ENCODE data around the gene GZMA. TPM values are rescaled to one million over a fixed set of nuclear protein-coding genes. Genes with fewer than 3 reads are reported as not detected.
A peak's percentile ranks its signal among the peaks of the same experiment; 100 is the strongest.

Gene GZMA
- total RNA-seq, 1 experiment from 2014 or later = not detected

DNA sequence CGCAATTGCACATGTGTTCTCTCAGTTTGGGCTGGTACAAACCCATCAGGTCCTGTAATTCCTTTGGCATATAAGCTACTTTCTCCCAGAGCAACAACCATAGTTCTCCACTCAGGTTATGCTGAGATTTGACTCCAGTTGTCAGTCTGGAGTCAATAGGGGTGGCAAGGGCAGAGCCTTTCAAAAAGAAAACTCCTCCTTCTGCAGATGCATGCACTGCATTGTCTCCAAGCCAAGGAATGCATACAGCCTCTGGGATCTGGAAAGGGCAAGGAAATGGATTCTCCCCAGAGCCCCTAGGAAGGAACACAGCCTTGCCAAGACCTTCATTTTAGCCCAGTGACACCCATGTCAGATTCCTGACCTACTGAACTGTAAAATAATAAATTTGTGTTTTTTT, 31.0 kb upstream of the GZMA start:
- Histone ChIP-seq H4K5ac (ENCODE audit: insufficient read length, low read depth, low read length) (no peak overlapping the region), H2AK5ac (ENCODE audit: insufficient read length, low read length) (no peak overlapping the region), H3K9me3 (ENCODE audit: control insufficient read depth, low read depth, low read length) (no peaks in the 10 kb centered on the region), H4K91ac (ENCODE audit: insufficient read length, low read depth, low read length) (no peak overlapping the region), H3T11ph (ENCODE audit: low read length) (no peak overlapping the region), H3K27me3 (ENCODE audit: insufficient read depth, low read length) (no peaks in the 10 kb centered on the region), H3K79me1 (ENCODE audit: insufficient read depth, low read depth, low read length, poor library complexity, severe bottlenecking) (no peaks in the 10 kb centered on the region), H3K27ac (ENCODE audit: insufficient read length, low read depth, low read length) (no peak overlapping the region), H2BK120ac (ENCODE audit: low read depth, low read length, poor library complexity, severe bottlenecking) (no peak overlapping the region), H2AFZ (ENCODE audit: low read length) (no peak overlapping the region), H3K9ac (ENCODE audit: extremely low read depth, insufficient read length, low read length) (no peak overlapping the region), H2BK12ac (ENCODE audit: insufficient read length, low read depth, low read length) (no peak overlapping the region), H2BK5ac (ENCODE audit: insufficient read length, low read length) (no peak overlapping the region), H3K23me2 (ENCODE audit: insufficient read length, low read depth, low read length, poor library complexity, severe bottlenecking) (no peaks in the 10 kb centered on the region), H3K4me1 (ENCODE audit: insufficient read depth, low read length) (no peaks in the 10 kb centered on the region), H2BK15ac (ENCODE audit: low read depth, low read length) (no peak overlapping the region), H3K18ac (ENCODE audit: insufficient read length, low read depth, low read length) (no peak overlapping the region), H3K56ac (ENCODE audit: insufficient read length, low read depth, low read length) (no peak overlapping the region), H2BK20ac (ENCODE audit: low read depth, low read length, poor library complexity, severe bottlenecking) (no peak overlapping the region), H4K8ac (replicated peaks; ENCODE audit: insufficient read length, low read depth, low read length) (no peak overlapping the region), H3K14ac (ENCODE audit: insufficient read depth, low read length) (no peak overlapping the region), H4K20me1 (ENCODE audit: control insufficient read depth, insufficient read depth, insufficient read length) (no peaks in the 10 kb centered on the region), H3K23ac (ENCODE audit: insufficient read length, low read depth, low read length) (no peak overlapping the region), H3K4ac (ENCODE audit: low read depth, low read length) (no peak overlapping the region), H3K4me2 (ENCODE audit: insufficient read depth, insufficient read length, low read length) (no peak overlapping the region), H3K79me2 (ENCODE audit: insufficient read depth, low read length) (no peaks in the 10 kb centered on the region)
- Mint-ChIP-seq H3K27me3 (ENCODE audit: low read depth) (no peaks in the 10 kb centered on the region; the same call in none of the 2 replicates), H3K36me3 (ENCODE audit: insufficient read depth in 1 of 3, low read depth in 3 of 3) (no peaks in the 10 kb centered on the region), H3K4me1 (peaks cover 0 to 6% of the 10 kb centered on the region in 2 experiments; a peak in 3 of 4 replicates), H3K27ac (no peak overlapping the region), H3K4me3 (no peak overlapping the region), H3K9me3 (no peaks in the 10 kb centered on the region)
- DNase-seq = peak; percentile 29
- WGBS (ENCODE audit: extremely low coverage, insufficient read length, low lambda C conversion rate) = no CpG with 5 or more reads among the region's 1 CpG
- TF ChIP-seq, protein P1, sequence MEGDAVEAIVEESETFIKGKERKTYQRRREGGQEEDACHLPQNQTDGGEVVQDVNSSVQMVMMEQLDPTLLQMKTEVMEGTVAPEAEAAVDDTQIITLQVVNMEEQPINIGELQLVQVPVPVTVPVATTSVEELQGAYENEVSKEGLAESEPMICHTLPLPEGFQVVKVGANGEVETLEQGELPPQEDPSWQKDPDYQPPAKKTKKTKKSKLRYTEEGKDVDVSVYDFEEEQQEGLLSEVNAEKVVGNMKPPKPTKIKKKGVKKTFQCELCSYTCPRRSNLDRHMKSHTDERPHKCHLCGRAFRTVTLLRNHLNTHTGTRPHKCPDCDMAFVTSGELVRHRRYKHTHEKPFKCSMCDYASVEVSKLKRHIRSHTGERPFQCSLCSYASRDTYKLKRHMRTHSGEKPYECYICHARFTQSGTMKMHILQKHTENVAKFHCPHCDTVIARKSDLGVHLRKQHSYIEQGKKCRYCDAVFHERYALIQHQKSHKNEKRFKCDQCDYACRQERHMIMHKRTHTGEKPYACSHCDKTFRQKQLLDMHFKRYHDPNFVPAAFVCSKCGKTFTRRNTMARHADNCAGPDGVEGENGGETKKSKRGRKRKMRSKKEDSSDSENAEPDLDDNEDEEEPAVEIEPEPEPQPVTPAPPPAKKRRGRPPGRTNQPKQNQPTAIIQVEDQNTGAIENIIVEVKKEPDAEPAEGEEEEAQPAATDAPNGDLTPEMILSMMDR (conservative IDR thresholded peaks at IDR 0.05) = no peak
